HFF-Myc (cell line): ENCODE measurements around the gene TSPAN32.

Experiments used
- DNase-seq: peaks from one replicate; pipeline ENCODE4 v3.0.0-alpha.2; 2011; ENCODE audit warnings: low read depth; ENCODE audit errors: extremely low read depth
- H3K4me3 ChIP-seq: replicated peaks from 2 replicates; pipeline ENCODE4 v1.5.1; 2011; ENCODE audit warnings: low read depth, mild to moderate bottlenecking, control low read depth, low read length
- TF ChIP-seq, protein P1 (sequence below): IDR thresholded peaks from 2 replicates; pipeline ENCODE4 v1.5.1; 2012; ENCODE audit warnings: mild to moderate bottlenecking, low read depth, low read length, control low read depth; ENCODE audit errors: missing control alignments

The TSPAN32 gene

DNA sequence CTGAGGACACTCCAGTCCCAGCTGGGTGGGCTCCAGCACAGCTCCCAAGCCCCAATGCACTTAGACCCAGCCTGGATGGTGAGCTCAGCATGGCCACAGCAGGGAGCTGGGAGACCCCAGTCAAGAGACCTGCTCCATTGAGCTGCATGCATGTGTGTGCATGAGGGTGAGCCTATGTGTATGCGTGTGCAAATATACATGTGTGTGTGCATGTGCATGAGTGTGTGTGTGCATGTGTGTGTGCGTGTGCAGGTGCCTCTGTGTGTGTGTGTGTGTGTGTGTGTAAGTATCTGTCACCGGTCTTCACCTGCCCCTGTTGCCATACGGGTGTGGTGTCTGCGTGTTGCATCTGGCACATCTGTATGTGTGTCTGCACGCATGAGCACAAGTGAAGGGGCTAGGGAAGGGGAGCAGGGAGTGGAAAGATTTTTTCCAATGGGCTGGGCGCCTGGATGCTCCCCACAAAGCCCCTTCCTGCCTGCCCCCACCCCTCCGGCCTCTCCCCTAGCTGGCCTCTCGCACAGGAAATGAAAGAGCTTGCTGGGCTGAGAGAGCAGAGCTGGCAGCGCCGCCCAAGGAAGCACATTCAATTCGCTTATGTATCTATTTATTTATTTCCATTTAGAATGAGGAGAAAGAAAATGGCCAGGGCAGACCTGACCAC, 4.1 kb downstream of the TSPAN32 start:
- peak overlapping the region; percentile 7 for H3K4me3 ChIP-seq
- TF ChIP-seq, protein P1, sequence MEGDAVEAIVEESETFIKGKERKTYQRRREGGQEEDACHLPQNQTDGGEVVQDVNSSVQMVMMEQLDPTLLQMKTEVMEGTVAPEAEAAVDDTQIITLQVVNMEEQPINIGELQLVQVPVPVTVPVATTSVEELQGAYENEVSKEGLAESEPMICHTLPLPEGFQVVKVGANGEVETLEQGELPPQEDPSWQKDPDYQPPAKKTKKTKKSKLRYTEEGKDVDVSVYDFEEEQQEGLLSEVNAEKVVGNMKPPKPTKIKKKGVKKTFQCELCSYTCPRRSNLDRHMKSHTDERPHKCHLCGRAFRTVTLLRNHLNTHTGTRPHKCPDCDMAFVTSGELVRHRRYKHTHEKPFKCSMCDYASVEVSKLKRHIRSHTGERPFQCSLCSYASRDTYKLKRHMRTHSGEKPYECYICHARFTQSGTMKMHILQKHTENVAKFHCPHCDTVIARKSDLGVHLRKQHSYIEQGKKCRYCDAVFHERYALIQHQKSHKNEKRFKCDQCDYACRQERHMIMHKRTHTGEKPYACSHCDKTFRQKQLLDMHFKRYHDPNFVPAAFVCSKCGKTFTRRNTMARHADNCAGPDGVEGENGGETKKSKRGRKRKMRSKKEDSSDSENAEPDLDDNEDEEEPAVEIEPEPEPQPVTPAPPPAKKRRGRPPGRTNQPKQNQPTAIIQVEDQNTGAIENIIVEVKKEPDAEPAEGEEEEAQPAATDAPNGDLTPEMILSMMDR = no peak
- DNase-seq = peak; percentile 21

GRCh38 chr11:2306452-2306823, 4.6 kb downstream of the TSPAN32 start:
- TF ChIP-seq, protein P1 = no peak
- peak; percentile 86 for DNase-seq
- peak overlapping the region; percentile 7 for H3K4me3 ChIP-seq

- peak; percentile 35 for DNase-seq
- no peak overlapping the region for H3K4me3 ChIP-seq
- TF ChIP-seq, protein P1 = no peak
Observed at GRCh38 chr11:2306877-2307500, 5.2 kb downstream of the TSPAN32 start.

DNA sequence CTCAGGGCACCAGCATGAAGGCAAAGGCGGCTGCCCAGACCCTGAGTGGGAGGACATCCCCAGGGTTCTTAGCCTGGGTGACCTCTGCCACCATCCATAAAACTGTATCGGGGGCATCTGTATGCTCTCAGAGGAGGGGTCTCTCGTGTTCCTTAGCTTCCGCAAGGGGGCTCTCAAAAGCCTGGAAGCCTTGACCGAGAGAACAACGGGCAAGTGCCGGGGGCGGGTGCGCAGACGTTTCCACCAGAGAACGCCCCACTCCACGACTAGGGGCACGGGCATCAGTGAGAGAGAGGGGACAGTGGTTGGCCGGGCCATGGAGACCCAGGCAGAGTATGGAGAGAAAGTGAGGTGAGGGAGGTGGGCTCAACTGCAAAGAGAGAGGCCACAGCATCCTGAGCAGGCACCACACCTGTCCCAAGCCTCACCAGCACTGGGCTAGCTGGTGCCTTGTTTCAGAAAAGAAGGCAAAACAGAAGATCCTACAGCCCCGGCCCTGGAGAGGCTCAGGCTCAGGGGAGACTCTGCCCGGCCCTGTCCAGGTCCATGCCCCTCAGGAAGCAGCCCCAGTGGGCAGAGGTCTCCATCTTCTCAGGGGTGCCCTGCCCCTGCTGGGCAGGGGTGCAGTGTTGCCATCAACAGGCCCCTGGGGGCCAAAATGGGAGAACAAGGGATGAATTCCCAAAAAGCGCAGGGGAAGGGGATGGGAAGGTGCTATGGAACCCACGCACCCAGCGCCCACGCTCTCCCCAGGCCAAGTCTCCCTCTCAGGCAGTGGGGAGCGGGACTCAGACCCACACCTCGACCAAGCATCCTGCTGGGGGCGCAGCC, 5.9 kb downstream of the TSPAN32 start:
- TF ChIP-seq, protein P1 = no peak
- H3K4me3 ChIP-seq = no peak overlapping the region
- DNase-seq = no peak

GRCh38 chr11:2308713-2309112, 6.9 kb downstream of the TSPAN32 start:
- TF ChIP-seq, protein P1 = no peak

DNA sequence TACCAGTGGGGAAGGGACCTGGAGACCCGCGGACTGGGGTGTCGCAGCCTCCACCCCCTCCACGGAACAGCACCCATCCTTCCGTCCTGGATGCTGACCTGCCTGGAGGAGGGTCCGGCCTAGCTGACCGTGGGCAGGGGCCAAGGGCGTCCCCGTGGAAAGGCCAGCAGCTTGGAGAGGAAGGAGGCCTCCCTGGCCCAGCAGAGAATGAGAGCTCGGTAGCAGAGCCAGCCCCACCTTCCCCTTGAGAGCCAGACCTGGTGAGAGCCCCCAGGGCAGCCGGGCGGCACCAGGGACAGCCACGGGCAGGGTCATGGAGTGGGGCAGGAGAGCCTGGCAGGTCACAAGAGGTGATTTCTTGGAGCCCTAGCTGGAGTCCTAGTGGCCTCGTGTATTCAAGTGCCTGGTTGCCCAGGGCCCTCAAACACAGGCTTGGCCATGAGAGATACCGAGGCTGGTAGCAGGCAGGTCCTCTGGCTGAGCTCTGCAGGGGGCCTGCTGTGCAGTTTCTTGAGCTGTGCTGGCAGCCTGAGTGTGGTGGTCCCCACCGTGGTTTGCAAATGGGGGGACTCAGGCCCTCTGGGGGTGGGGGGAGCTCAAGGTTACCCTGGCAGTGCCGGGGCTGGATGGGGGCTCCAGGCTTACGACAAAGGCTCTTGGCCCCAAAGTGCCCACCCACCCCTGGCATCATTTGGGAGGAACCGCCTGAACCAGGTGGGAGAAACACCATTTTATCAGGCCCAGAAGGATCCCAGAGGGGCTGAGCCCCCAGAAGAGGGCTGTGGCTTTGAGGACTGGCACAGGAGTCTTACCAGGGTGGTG, 7.6 kb downstream of the TSPAN32 start:
- no peak overlapping the region for H3K4me3 ChIP-seq
- DNase-seq = no peak
- TF ChIP-seq, protein P1 = no peak

More at GRCh38 chr11:2308713-2309112, 6.9 kb downstream of the TSPAN32 start:
- no peak overlapping the region for H3K4me3 ChIP-seq
- no peak for DNase-seq
